IMR-90 (cell line): ENCODE data around the gene GAPT. TPM values are rescaled to one million over a fixed set of nuclear protein-coding genes. Genes with fewer than 3 reads are reported as not detected.

Experiments used
- ATAC-seq: fragments of 200-7000 bp; cut with Tn5 transposase; 2 replicates; pipeline ENCODE4 v1.9.1; 2020; ENCODE audit warnings: low read depth, mild to moderate bottlenecking, moderate library complexity
- BruUV-seq: library from RNA; stranded (reverse); fragments of 400-500 nt; replicated peaks from 2 replicates; lab custom pipeline; 2021; lab: Mats Ljungman, UMichigan
- CTCF ChIA-PET: fragments of 300-600 bp; formaldehyde crosslinking; extraction: SDS; loops from one replicate; lab custom pipeline; 2021; ENCODE audit warnings: antibody characterized with exemption; lab: Yijun Ruan, JAX
- POLR2A ChIA-PET: fragments of 300-600 bp; sonication (Branson Sonifier 250); formaldehyde crosslinking; loops from one replicate; lab custom pipeline; 2022; ENCODE audit warnings: antibody characterized with exemption; ENCODE audit not compliant: unreplicated experiment; lab: Charles Lee
- DNase-seq: peaks from one replicate; pipeline ENCODE4 v3.0.0; 2013
- H2AFZ ChIP-seq: replicated peaks from 2 replicates; pipeline ENCODE3; 2013; ENCODE audit warnings: low read length, mild to moderate bottlenecking; ENCODE audit not compliant: poor library complexity
- H2AK5ac ChIP-seq: 2 replicates; pipeline ENCODE4 v1.6.1; 2013; ENCODE audit warnings: low read depth, low read length, inconsistent platforms
- H2AK9ac ChIP-seq: replicated peaks from 2 replicates; pipeline ENCODE3; 2013; ENCODE audit warnings: mild to moderate bottlenecking, low read depth, low read length, moderate library complexity; ENCODE audit not compliant: poor library complexity
- H2BK120ac ChIP-seq: 2 replicates; pipeline ENCODE4 v1.6.1; 2013; ENCODE audit warnings: low read depth, low read length, inconsistent platforms
- H2BK15ac ChIP-seq: 3 replicates; pipeline ENCODE4 v1.6.1; 2013; ENCODE audit warnings: low read depth, low read length, inconsistent platforms
- H2BK20ac ChIP-seq: 2 replicates; pipeline ENCODE4 v1.6.1; 2013; ENCODE audit warnings: low read depth, mild to moderate bottlenecking, inconsistent platforms, low read length, moderate library complexity
- H2BK5ac ChIP-seq: 2 replicates; pipeline ENCODE4 v1.6.1; 2013; ENCODE audit warnings: mild to moderate bottlenecking, low read depth, low read length, inconsistent platforms; ENCODE audit not compliant: poor library complexity, severe bottlenecking
- H3K14ac ChIP-seq: replicated peaks from 2 replicates; pipeline ENCODE4 v1.6.1; 2013; ENCODE audit warnings: low read depth, low read length, inconsistent platforms
- H3K18ac ChIP-seq: 2 replicates; pipeline ENCODE4 v1.6.1; 2013; ENCODE audit warnings: low read depth, low read length, control low read depth
- H3K23ac ChIP-seq: 2 replicates; pipeline ENCODE4 v1.6.1; 2013; ENCODE audit warnings: low read depth, low read length, inconsistent platforms
- H3K27ac ChIP-seq: 2 replicates; pipeline ENCODE4 v1.5.1; 2013; ENCODE audit warnings: mild to moderate bottlenecking, control low read depth, low read length; ENCODE audit not compliant: insufficient read depth
- H3K27me3 ChIP-seq: 2 replicates; pipeline ENCODE4 v1.6.1; 2013; ENCODE audit warnings: low read length; ENCODE audit not compliant: control insufficient read depth, insufficient read depth
- H3K36me3 ChIP-seq: 2 replicates; pipeline ENCODE4 v1.6.1; 2013; ENCODE audit warnings: low read length, mixed read lengths; ENCODE audit not compliant: control insufficient read depth, insufficient read depth
- H3K4ac ChIP-seq: 2 replicates; pipeline ENCODE4 v1.6.1; 2013; ENCODE audit warnings: low read depth, low read length, inconsistent platforms
- H3K4me1 ChIP-seq: 2 replicates; pipeline ENCODE4 v1.6.1; 2013; ENCODE audit warnings: low read length, mixed read lengths; ENCODE audit not compliant: control insufficient read depth, insufficient read depth
- H3K4me2 ChIP-seq: 2 replicates; pipeline ENCODE4 v1.6.1; 2013; ENCODE audit warnings: low read depth, mild to moderate bottlenecking, control low read depth, low read length, moderate library complexity
- H3K4me3 ChIP-seq: 2 replicates; pipeline ENCODE4 v1.5.1; 2013; ENCODE audit warnings: low read depth, mild to moderate bottlenecking, control low read depth, low read length, moderate library complexity; ENCODE audit not compliant: insufficient read depth
- H3K56ac ChIP-seq: 2 replicates; pipeline ENCODE4 v1.6.1; 2013; ENCODE audit warnings: low read length, inconsistent platforms; ENCODE audit not compliant: insufficient read depth; ENCODE audit errors: extremely low read depth
- H3K79me1 ChIP-seq, 2 experiments: 2 replicates each; pipeline ENCODE4 v1.6.1; 2013; ENCODE audit warnings: low read length in 2 of 2, inconsistent platforms in 1 of 2, low read depth in 1 of 2
- H3K9ac ChIP-seq: 2 replicates; pipeline ENCODE4 v1.6.1; 2013; ENCODE audit warnings: low read depth, low read length, control low read depth
- H3K9me1 ChIP-seq: 2 replicates; pipeline ENCODE4 v1.6.1; 2013; ENCODE audit warnings: low read length, inconsistent platforms; ENCODE audit not compliant: insufficient read depth
- H3K9me3 ChIP-seq: 2 replicates; pipeline ENCODE4 v1.6.1; 2013; ENCODE audit warnings: low read length; ENCODE audit not compliant: control insufficient read depth, insufficient read depth
- H4K20me1 ChIP-seq: 2 replicates; pipeline ENCODE4 v1.6.1; 2013; ENCODE audit warnings: low read length, inconsistent platforms; ENCODE audit not compliant: insufficient read depth
- H4K5ac ChIP-seq: 2 replicates; pipeline ENCODE4 v1.6.1; 2013; ENCODE audit warnings: mild to moderate bottlenecking, low read depth, low read length, control low read depth
- H4K8ac ChIP-seq, 2 experiments: 2 replicates each; pipeline ENCODE4 v1.6.1; 2013; ENCODE audit warnings: low read depth in 2 of 2, low read length in 2 of 2, control low read depth in 1 of 2, inconsistent platforms in 1 of 2
- H4K91ac ChIP-seq: 2 replicates; pipeline ENCODE4 v1.6.1; 2013; ENCODE audit warnings: low read depth, low read length, inconsistent platforms; ENCODE audit not compliant: insufficient read depth
- BHLHE40 ChIP-seq: fragments of 150-350 bp; IDR thresholded peaks from 2 replicates; pipeline ENCODE4 v1.6.1; 2016; ENCODE audit warnings: mild to moderate bottlenecking, low read depth, low read length
- CEBPB ChIP-seq: IDR thresholded peaks from 2 replicates; pipeline ENCODE4 v1.6.1; 2012; ENCODE audit warnings: low read depth, low read length, improper control_type of control experiment
- CHD1 ChIP-seq: IDR thresholded peaks from 2 replicates; pipeline ENCODE4 v1.6.1; 2012; ENCODE audit warnings: low read depth, low read length, improper control_type of control experiment
- CTCF ChIP-seq: conservative IDR thresholded peaks from 2 replicates; pipeline ENCODE4 v1.5.1; 2012; ENCODE audit warnings: mild to moderate bottlenecking, low read depth, low read length, improper control_type of control experiment
- FOS ChIP-seq: fragments of 150-350 bp; IDR thresholded peaks from 2 replicates; pipeline ENCODE4 v1.6.1; 2016; ENCODE audit warnings: low read depth, low read length
- MAFK ChIP-seq: IDR thresholded peaks from 2 replicates; pipeline ENCODE4 v1.6.1; 2012; ENCODE audit warnings: low read depth, low read length, improper control_type of control experiment
- MAZ ChIP-seq: IDR thresholded peaks from 2 replicates; pipeline ENCODE4 v1.6.1; 2012; ENCODE audit warnings: low read depth, mild to moderate bottlenecking, low read length, improper control_type of control experiment, moderate library complexity, borderline replicate concordance
- MXI1 ChIP-seq: IDR thresholded peaks from 2 replicates; pipeline ENCODE4 v1.6.1; 2012; ENCODE audit warnings: low read depth, mild to moderate bottlenecking, low read length, moderate library complexity, borderline replicate concordance
- NFE2L2 ChIP-seq: fragments of 150-350 bp; IDR thresholded peaks from 2 replicates; pipeline ENCODE4 v1.6.1; 2016; ENCODE audit warnings: low read depth, mild to moderate bottlenecking, low read length
- POLR2A ChIP-seq: IDR thresholded peaks from 2 replicates; pipeline ENCODE4 v1.6.1; 2012; ENCODE audit warnings: mild to moderate bottlenecking, low read depth, low read length
- RAD21 ChIP-seq: IDR thresholded peaks from 2 replicates; pipeline ENCODE4 v1.6.1; 2012; ENCODE audit warnings: low read length, improper control_type of control experiment
- RCOR1 ChIP-seq: IDR thresholded peaks from 2 replicates; pipeline ENCODE4 v1.6.1; 2012; ENCODE audit warnings: mild to moderate bottlenecking, low read length, improper control_type of control experiment; ENCODE audit not compliant: insufficient replicate concordance
- RFX5 ChIP-seq: IDR thresholded peaks from 2 replicates; pipeline ENCODE4 v1.8.0; 2012; ENCODE audit warnings: low read depth, mild to moderate bottlenecking, low read length, moderate library complexity
- SMC3 ChIP-seq: fragments of 150-350 bp; IDR thresholded peaks from 2 replicates; pipeline ENCODE4 v1.6.1; 2016; ENCODE audit warnings: low read depth, mild to moderate bottlenecking, antibody characterized with exemption, low read length, moderate library complexity
- USF2 ChIP-seq: fragments of 150-350 bp; IDR thresholded peaks from 2 replicates; pipeline ENCODE4 v1.6.1; 2017; ENCODE audit warnings: mild to moderate bottlenecking, antibody characterized with exemption, low read length, low read depth
- WGBS, 2 experiments: methylation state at CpG; one replicate each; pipeline versions ENCODE4 v1.1.5 to v1.1.7; 2013; ENCODE audit warnings: missing lambda C conversion rate in 2 of 2; ENCODE audit not compliant: insufficient read length in 1 of 2; ENCODE audit errors: extremely low coverage in 2 of 2; 5-methylcytosine and 5-hydroxymethylcytosine counted together
- dilution Hi-C: fragments of 300-500 bp; cut with HindIII; formaldehyde crosslinking; loops from one replicate; pipeline ENCODE4 v1.14.3; 2018; ENCODE audit warnings: low sequenced_read_pairs; ENCODE audit not compliant: unreplicated experiment
- in situ Hi-C: fragments of 300-500 bp; cut with MboI; formaldehyde crosslinking; loops from 3 replicates; pipeline ENCODE4 v1.14.3; 2019; ENCODE audit warnings: low sequenced_read_pairs, inconsistent platforms, mixed read lengths
- intact Hi-C: fragments of 100-400 bp; cut with micrococcal nuclease; formaldehyde crosslinking; loops from 2 replicates; pipeline ENCODE4 v1.10.0; 2022
- polyA plus RNA-seq, 3 experiments: library from polyadenylated mRNA; depleted of rRNA; stranded (reverse); fragments of >200 nt; gene quantifications; 2 replicates each; pipeline ENCODE4 v1.2.3, GENCODE V29; 2012; ENCODE audit warnings: low replicate concordance in 1 of 3
- total RNA-seq: library from RNA; depleted of rRNA; stranded (reverse); fragments of >200 nt; gene quantifications from 2 replicates; pipeline ENCODE4 v1.2.3, GENCODE V29; 2012
- TF ChIP-seq, protein P1 (sequence below): fragments of 150-350 bp; IDR thresholded peaks from 2 replicates; pipeline ENCODE4 v1.6.1; 2016; ENCODE audit warnings: low read depth, mild to moderate bottlenecking, low read length, moderate library complexity, borderline replicate concordance

Gene GAPT
- total and polyA plus RNA-seq, 2 of the 4 experiments (the other 2 are of a cell fraction) = not detected

DNA sequence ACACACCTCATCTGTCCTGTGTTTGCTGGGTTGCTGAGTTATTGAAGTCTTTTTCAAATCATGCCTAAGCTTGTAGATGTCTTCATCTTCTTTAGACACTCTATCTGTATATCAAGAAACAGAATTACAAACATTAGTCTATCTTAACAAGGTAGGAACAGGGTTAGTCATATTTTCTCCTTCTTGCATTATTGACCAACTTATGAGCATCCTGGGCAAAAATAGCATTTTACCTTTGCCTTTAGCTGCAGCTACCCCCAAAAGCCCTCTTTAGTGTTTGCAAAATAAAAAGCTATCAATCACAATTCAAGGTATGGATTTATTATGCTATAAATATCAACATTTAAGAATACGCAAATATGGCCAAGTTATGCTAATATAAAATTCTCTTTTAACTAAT lies 34.7 kb upstream of the GAPT start:
- ChIA-PET CTCF (interaction anchor here (1.4 kb wide), 1 partner anchor 569 kb away, joined by 4 read pairs; no protein-coding TSS in a partner anchor), POLR2A (interaction anchor here (1.6 kb wide), 1 partner anchor 568 kb away, joined by 5 read pairs; no protein-coding TSS in a partner anchor)
- dilution Hi-C loops = no loop called here
- peak overlapping the region; percentile 97 for H3K4me2 ChIP-seq
- H2BK15ac ChIP-seq = no peak overlapping the region
- H2BK20ac ChIP-seq = no peak overlapping the region
- 0 out of 2 replicates have a peak overlapping the region, but pooled peaks have one; percentile 48 for H3K14ac ChIP-seq
- TF ChIP-seq, protein P1, sequence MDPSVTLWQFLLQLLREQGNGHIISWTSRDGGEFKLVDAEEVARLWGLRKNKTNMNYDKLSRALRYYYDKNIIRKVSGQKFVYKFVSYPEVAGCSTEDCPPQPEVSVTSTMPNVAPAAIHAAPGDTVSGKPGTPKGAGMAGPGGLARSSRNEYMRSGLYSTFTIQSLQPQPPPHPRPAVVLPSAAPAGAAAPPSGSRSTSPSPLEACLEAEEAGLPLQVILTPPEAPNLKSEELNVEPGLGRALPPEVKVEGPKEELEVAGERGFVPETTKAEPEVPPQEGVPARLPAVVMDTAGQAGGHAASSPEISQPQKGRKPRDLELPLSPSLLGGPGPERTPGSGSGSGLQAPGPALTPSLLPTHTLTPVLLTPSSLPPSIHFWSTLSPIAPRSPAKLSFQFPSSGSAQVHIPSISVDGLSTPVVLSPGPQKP = no peak
- TF ChIP-seq RCOR1 (no peak), SMC3 (no peak), POLR2A (no peak), RFX5 (no peak), USF2 (no peak), RAD21 (no peak), MAFK (no peak), CHD1 (no peak), NFE2L2 (no peak), FOS (no peak), CTCF (no peak), BHLHE40 (no peak), MXI1 (no peak), CEBPB (no peak), MAZ (no peak)
- no peak overlapping the region for H3K27ac ChIP-seq
- no peak overlapping the region for H3K23ac ChIP-seq
- ATAC-seq = no peak
- no peaks in the 10 kb centered on the region for H3K9me3 ChIP-seq
- H3K27me3 ChIP-seq = no peaks in the 10 kb centered on the region
- H2AK9ac ChIP-seq = no peak overlapping the region
- H3K9ac ChIP-seq = no peak overlapping the region
- H2BK5ac ChIP-seq = peak overlapping the region; percentile 6
- no peak overlapping the region for H3K18ac ChIP-seq
- no CpG with 5 or more reads among the region's 1 CpG for WGBS, 2 experiments
- no TSS peak for BruUV-seq
- no peak overlapping the region for H4K91ac ChIP-seq
- H3K36me3 ChIP-seq = peaks cover 56% of the 10 kb centered on the region
- H3K4me3 ChIP-seq = peak overlapping the region; percentile 85; the same call in 1 of the 2 replicates
- peaks cover 5% of the 10 kb centered on the region; the same call in 1 of the 2 replicates for H3K9me1 ChIP-seq
- H3K4ac ChIP-seq = no peak overlapping the region
- no peak overlapping the region for H2BK120ac ChIP-seq
- intact Hi-C loops = loop anchor here (1.0 to 5.0 kb wide), 5 partner anchors 134 to 957 kb away; no protein-coding TSS in a partner anchor
- in situ Hi-C loops = loop anchor here (5.0 to 25.0 kb wide), 3 partner anchors 674 to 1544 kb away; partner anchors contain the start of gene SETD9
- DNase-seq = no peak
- no peak overlapping the region for H4K5ac ChIP-seq
- no peak overlapping the region for H4K8ac ChIP-seq
- peaks cover 25 to 44% of the 10 kb centered on the region in 2 experiments for H3K79me1 ChIP-seq
- H4K20me1 ChIP-seq = peaks cover 63% of the 10 kb centered on the region
- peaks cover 2% of the 10 kb centered on the region for H3K4me1 ChIP-seq
- H2AFZ ChIP-seq = no peak overlapping the region
- no peak overlapping the region for H2AK5ac ChIP-seq
- H3K56ac ChIP-seq = no peak overlapping the region
